ENCODE measurements around the gene MYBBP1A. TPM values are rescaled to one million over a fixed set of nuclear protein-coding genes. Genes with fewer than 3 reads are reported as not detected.

The MYBBP1A gene
- total and polyA plus RNA-seq, 2 of the 13 experiments (the other 11 are each of a cell fraction or from before 2014, with no cell fraction given): 18.6 to 54.8 TPM

- TF ChIP-seq, protein P1, sequence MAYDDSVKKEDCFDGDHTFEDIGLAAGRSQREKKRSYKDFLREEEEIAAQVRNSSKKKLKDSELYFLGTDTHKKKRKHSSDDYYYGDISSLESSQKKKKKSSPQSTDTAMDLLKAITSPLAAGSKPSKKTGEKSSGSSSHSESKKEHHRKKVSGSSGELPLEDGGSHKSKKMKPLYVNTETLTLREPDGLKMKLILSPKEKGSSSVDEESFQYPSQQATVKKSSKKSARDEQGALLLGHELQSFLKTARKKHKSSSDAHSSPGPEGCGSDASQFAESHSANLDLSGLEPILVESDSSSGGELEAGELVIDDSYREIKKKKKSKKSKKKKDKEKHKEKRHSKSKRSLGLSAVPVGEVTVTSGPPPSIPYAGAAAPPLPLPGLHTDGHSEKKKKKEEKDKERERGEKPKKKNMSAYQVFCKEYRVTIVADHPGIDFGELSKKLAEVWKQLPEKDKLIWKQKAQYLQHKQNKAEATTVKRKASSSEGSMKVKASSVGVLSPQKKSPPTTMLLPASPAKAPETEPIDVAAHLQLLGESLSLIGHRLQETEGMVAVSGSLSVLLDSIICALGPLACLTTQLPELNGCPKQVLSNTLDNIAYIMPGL (CRISPR knock-in tag; IDR thresholded peaks at IDR 0.05; ENCODE audit: borderline replicate concordance in 1 of 2, low read depth in 1 of 2): peak; percentile 61 to 69; a peak in 3 of 4 replicates
- no peak for TF ChIP-seq KDM6A (CRISPR knock-in tag; IDR thresholded peaks at IDR 0.05; ENCODE audit: low read depth)
- TF ChIP-seq ZNF3 (CRISPR knock-in tag; IDR thresholded peaks at IDR 0.05): no peak
- TF ChIP-seq ARNT (IDR thresholded peaks at IDR 0.05): no peak
- no peak for TF ChIP-seq MTF1 (CRISPR knock-in tag; IDR thresholded peaks at IDR 0.05)
- no peak for TF ChIP-seq NCOA2 (CRISPR knock-in tag; IDR thresholded peaks at IDR 0.05)
- no peak for TF ChIP-seq ZNF263 (CRISPR knock-in tag; IDR thresholded peaks at IDR 0.05)
- no peak for TF ChIP-seq SOX13 (IDR thresholded peaks at IDR 0.05)
- no peak for TF ChIP-seq SOX13 (CRISPR knock-in tag; conservative IDR thresholded peaks at IDR 0.05 in 1 of 2, IDR thresholded peaks at IDR 0.05 in 1 of 2)
- TF ChIP-seq ZNF776 (CRISPR knock-in tag; IDR thresholded peaks at IDR 0.05): no peak
- TF ChIP-seq ARID5B (CRISPR knock-in tag; IDR thresholded peaks at IDR 0.05): no peak
- no peak for TF ChIP-seq ZSCAN30 (CRISPR knock-in tag; IDR thresholded peaks at IDR 0.05)
- TF ChIP-seq TMF1 (CRISPR knock-in tag; IDR thresholded peaks at IDR 0.05; ENCODE audit: low read depth): no peak
- no peak for TF ChIP-seq ATF4 (CRISPR knock-in tag; IDR thresholded peaks at IDR 0.05)
- TF ChIP-seq NR0B2 (CRISPR knock-in tag; IDR thresholded peaks at IDR 0.05): no peak
- no peak for TF ChIP-seq SRSF1 (optimal IDR thresholded peaks at IDR 0.05; ENCODE audit: low read depth, low read length)
- 0 out of 2 replicates have a peak, but pooled peaks have one; percentile 15 for TF ChIP-seq BCL6 (CRISPR knock-in tag; IDR thresholded peaks at IDR 0.05)
- 0 out of 2 replicates have a peak, but pooled peaks have one; percentile 45 for TF ChIP-seq SIN3B (IDR thresholded peaks at IDR 0.05; ENCODE audit: low read length)
- TF ChIP-seq MAX (IDR thresholded peaks at IDR 0.05): peak; percentile 88
- TF ChIP-seq NRL (CRISPR knock-in tag; IDR thresholded peaks at IDR 0.05; ENCODE audit: borderline replicate concordance): no peak
- TF ChIP-seq NFE2L1 (CRISPR knock-in tag; IDR thresholded peaks at IDR 0.05; ENCODE audit: borderline replicate concordance): no peak
These were observed 10.3 kb upstream of the MYBBP1A start (continued) for GRCh38 chr17:4565209-4566141.
